LHCN-M2 (cell line): ENCODE measurements around the gene FXYD2. TPM values are rescaled to one million over a fixed set of nuclear protein-coding genes. Genes with fewer than 3 reads are reported as not detected.

ENCODE experiments used
- total RNA-seq: library from RNA; depleted of rRNA; stranded (reverse); fragments of >200 nt; gene quantifications from 2 replicates; pipeline ENCODE4 v1.2.3, GENCODE V29; 2014; rRNA removed

The FXYD2 gene
- total RNA-seq, 1 experiment from 2014 or later = not detected

Other genes starting within 250 kb of the FXYD2 start
- not detected in 2 replicates for gene DSCAML1, start 27.5 kb downstream of the FXYD2 start, total RNA-seq
- 0.19 and 0.34 TPM in 2 replicates for gene FXYD6, start 51.9 kb upstream of the FXYD2 start, total RNA-seq
- gene TMPRSS13, start 104.7 kb upstream of the FXYD2 start, total RNA-seq = not detected in 2 replicates
- not detected in 2 replicates for gene IL10RA, start 161.7 kb upstream of the FXYD2 start, total RNA-seq